ENCODE measurements around the gene CERS6. TPM values are rescaled to one million over a fixed set of nuclear protein-coding genes. Genes with fewer than 3 reads are reported as not detected.

Gene CERS6
- total and polyA plus RNA-seq, 2 experiments from 2014 or later: 40.9 to 99.1 TPM

DNA sequence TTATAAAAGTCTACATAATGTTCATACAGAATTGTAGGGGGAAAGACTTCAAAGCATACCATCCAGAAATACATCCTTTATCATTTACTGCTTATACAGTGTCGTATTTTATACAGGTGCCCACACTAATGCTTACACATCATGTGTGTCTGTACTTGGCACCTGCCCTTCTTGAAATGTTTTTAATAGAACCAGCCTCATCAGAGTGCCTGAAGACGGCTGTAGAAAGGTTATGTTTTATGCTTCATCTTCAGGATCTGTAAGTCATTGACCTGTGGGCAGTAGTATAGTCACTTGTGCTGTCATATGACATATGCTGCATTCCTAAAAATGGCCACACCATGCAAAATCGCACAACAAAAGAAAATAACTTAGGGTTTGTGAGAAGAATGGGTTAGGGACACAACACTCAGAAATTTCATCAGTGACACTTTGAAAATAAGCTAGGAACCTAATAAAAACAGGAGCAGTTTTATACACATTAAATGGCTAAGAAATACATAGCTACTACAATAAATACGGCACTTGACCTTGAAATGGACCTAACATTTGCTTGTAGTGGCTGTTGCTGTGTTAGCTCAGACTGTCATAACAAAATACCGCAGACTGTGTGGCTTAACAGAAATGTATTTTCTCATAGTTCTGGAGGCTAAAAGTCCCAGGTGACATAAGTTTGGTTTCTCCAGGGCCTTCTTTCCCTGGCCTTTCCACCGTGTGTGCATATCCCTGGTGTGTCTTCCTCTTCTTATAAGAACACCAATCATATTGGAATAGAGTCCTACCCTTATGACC lies 112.6 kb downstream of the CERS6 start:
- peaks cover 95% of the 10 kb centered on the region for H3K79me2 ChIP-seq
- no peaks in the 10 kb centered on the region for H3K36me3 ChIP-seq (replicated peaks; ENCODE audit: insufficient read depth, low read depth)
- no peak overlapping the region for H3K4me3 ChIP-seq
- TF ChIP-seq EZH2phosphoT487 (IDR thresholded peaks at IDR 0.05; ENCODE audit: low read depth, severe bottlenecking, unreplicated experiment) (no peak), EZH2 (IDR thresholded peaks at IDR 0.05; ENCODE audit: borderline replicate concordance) (no peak)
- TF ChIP-seq, protein P1, sequence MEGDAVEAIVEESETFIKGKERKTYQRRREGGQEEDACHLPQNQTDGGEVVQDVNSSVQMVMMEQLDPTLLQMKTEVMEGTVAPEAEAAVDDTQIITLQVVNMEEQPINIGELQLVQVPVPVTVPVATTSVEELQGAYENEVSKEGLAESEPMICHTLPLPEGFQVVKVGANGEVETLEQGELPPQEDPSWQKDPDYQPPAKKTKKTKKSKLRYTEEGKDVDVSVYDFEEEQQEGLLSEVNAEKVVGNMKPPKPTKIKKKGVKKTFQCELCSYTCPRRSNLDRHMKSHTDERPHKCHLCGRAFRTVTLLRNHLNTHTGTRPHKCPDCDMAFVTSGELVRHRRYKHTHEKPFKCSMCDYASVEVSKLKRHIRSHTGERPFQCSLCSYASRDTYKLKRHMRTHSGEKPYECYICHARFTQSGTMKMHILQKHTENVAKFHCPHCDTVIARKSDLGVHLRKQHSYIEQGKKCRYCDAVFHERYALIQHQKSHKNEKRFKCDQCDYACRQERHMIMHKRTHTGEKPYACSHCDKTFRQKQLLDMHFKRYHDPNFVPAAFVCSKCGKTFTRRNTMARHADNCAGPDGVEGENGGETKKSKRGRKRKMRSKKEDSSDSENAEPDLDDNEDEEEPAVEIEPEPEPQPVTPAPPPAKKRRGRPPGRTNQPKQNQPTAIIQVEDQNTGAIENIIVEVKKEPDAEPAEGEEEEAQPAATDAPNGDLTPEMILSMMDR (IDR thresholded peaks at IDR 0.05; ENCODE audit: poor library complexity): no peak
- no peaks in the 10 kb centered on the region for H3K9me3 ChIP-seq (ENCODE audit: low read depth)
- WGBS (ENCODE audit: low lambda C conversion rate, missing lambda C conversion rate): 78% methylated on average over 6 of the region's 6 CpGs
- H2AFZ ChIP-seq: no peak overlapping the region
- H3K9me2 ChIP-seq (replicated peaks; ENCODE audit: insufficient read depth): no peaks in the 10 kb centered on the region
- no peak overlapping the region for H3K27ac ChIP-seq
- H3K4me2 ChIP-seq: no peak overlapping the region
- peaks cover 5% of the 10 kb centered on the region for H4K20me1 ChIP-seq (ENCODE audit: insufficient read depth, poor library complexity, severe bottlenecking)
- H3K27me3 ChIP-seq: no peaks in the 10 kb centered on the region
- no peak for DNase-seq (ENCODE audit: low spot score)
- peaks cover 8% of the 10 kb centered on the region for H3K4me1 ChIP-seq (ENCODE audit: insufficient read depth)

DNA sequence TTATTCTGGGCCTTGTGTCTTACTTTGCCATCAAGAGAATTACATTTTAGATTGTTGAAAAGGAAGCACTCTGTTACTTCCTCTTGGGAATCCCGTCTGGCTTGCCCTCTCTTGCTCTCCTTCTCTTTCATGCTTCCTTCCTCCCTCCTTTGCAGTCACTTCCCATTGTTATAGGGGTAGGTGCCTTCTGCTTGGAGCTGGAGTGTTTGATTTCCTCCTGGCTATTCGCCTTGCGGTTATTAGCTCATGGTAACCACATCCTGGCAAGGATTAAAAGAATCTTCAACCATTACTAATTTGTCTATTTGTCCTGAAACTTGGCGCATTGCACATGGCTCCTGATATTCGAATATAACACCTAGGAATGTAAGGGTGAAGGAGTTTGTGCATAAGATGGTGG lies 115.0 kb downstream of the CERS6 start:
- Histone ChIP-seq H3K4me1 (ENCODE audit: insufficient read depth) (peaks cover 16% of the 10 kb centered on the region), H2AFZ (no peak overlapping the region), H3K36me3 (replicated peaks; ENCODE audit: insufficient read depth, low read depth) (no peaks in the 10 kb centered on the region), H3K27me3 (no peaks in the 10 kb centered on the region), H3K4me2 (no peak overlapping the region), H4K20me1 (ENCODE audit: insufficient read depth, poor library complexity, severe bottlenecking) (peaks cover 5% of the 10 kb centered on the region), H3K9me3 (ENCODE audit: low read depth) (no peaks in the 10 kb centered on the region), H3K79me2 (peaks cover 99% of the 10 kb centered on the region), H3K27ac (no peak overlapping the region), H3K9me2 (replicated peaks; ENCODE audit: insufficient read depth) (no peaks in the 10 kb centered on the region), H3K4me3 (no peak overlapping the region)
- TF ChIP-seq, protein P1 (IDR thresholded peaks at IDR 0.05; ENCODE audit: poor library complexity): no peak
- WGBS (ENCODE audit: low lambda C conversion rate, missing lambda C conversion rate): 97% methylated on average over 5 of the region's 5 CpGs
- no peak for DNase-seq (ENCODE audit: low spot score)

DNA sequence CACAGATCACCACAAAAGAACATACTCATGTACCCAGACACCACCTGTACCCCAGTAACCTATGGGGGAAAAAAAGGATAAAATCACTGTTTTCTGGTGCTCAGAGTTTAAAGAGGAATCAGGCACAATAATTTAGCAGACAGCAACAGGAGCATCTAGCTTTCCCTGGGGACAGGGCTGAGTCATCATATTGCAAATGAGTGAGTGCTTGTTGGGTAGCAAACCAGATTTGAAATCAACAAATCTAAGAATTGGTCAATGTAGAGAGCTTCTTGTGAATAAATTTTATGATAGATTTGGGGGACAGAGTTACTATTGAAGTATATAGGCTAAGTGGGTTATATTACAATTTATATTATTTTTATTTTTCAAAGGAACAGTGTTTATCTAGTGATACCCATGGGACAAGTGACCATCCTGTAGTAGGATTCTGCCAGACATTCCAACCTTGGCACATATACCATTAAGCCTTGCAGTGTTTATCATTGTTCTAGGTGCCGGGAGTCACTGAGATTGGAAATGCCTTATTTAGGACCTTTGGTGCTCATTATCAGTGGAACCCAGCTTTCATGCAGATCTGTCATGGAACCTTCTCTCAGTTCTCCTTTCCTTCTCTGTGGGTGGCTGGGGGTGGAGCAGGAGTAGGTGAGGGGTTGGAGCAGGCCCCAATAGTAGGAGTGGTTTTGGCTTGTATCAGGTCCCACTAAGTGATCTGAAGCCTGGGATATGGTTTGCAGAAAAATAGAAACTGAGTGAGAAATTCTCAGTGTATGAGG lies 117.2 kb downstream of the CERS6 start:
- Histone ChIP-seq H3K4me2 (no peak overlapping the region), H3K27me3 (no peaks in the 10 kb centered on the region)

More for the DNA sequence above, 117.2 kb downstream of the CERS6 start:
- no peak overlapping the region for H3K4me3 ChIP-seq
- no peak for DNase-seq (ENCODE audit: low spot score)
- peaks cover 16% of the 10 kb centered on the region for H3K4me1 ChIP-seq (ENCODE audit: insufficient read depth)
- no peak overlapping the region for H3K27ac ChIP-seq
- TF ChIP-seq EZH2phosphoT487 (IDR thresholded peaks at IDR 0.05; ENCODE audit: low read depth, severe bottlenecking, unreplicated experiment) (no peak), EZH2 (IDR thresholded peaks at IDR 0.05; ENCODE audit: borderline replicate concordance) (no peak)
- TF ChIP-seq, protein P1 (IDR thresholded peaks at IDR 0.05; ENCODE audit: poor library complexity): no peak
- H3K9me3 ChIP-seq (ENCODE audit: low read depth): no peaks in the 10 kb centered on the region
- H3K9me2 ChIP-seq (replicated peaks; ENCODE audit: insufficient read depth): no peaks in the 10 kb centered on the region
- H4K20me1 ChIP-seq (ENCODE audit: insufficient read depth, poor library complexity, severe bottlenecking): no peaks in the 10 kb centered on the region
- H3K79me2 ChIP-seq: peaks cover 99% of the 10 kb centered on the region
- H3K36me3 ChIP-seq (replicated peaks; ENCODE audit: insufficient read depth, low read depth): no peaks in the 10 kb centered on the region
- WGBS (ENCODE audit: low lambda C conversion rate, missing lambda C conversion rate): 100% methylated on average over 1 of the region's 1 CpG
- H2AFZ ChIP-seq: no peak overlapping the region
